ENCODE measurements around the gene WDR90. TPM values are rescaled to one million over a fixed set of nuclear protein-coding genes. Genes with fewer than 3 reads are reported as not detected.

The WDR90 gene
- total RNA-seq, 1 experiment from 2014 or later = 118 TPM

DNA sequence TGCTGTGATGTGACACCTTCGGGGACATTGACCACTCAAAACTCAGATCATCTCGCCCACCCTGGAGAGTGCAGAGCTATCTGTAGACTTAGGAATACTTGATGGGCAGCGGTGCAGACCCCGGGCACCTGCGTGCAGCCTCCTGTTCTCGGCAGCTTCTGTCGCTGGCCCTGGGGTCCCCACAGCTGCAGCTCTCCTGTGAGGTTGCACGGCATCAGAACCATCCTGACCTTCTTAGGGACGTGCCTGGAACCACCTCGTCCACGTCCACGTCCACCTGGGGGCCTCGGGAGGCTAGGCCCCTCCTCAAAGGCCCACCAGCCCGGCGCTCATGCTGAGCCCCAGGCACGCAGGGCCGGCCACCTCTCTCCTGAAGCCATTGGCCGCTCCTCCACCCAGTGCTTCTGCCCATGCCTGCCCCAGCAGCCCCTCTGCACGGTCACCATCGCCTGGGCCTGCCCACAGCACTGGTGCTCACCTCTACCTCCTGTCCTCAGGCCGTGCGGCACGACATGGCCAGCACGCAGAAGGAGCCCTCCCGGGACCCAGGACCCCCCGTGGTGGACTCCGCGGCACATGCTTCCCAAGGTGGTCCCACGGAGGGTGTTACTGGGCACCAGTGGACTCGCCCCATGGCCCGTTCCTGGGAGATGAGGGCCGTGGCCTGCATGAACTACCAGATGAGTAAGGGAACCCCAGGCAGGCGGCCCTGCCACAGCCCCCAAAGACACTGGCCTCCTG lies 20.7 kb upstream of the WDR90 start:
- H3K79me2 ChIP-seq (ENCODE audit: low read depth) = no peaks in the 10 kb centered on the region
- H3K4me3 ChIP-seq = no peak overlapping the region
- CTCF ChIA-PET = no interaction called here
- H2AFZ ChIP-seq = no peak overlapping the region
- H3K27me3 ChIP-seq (ENCODE audit: insufficient read depth, low read depth) = no peaks in the 10 kb centered on the region
- no peak overlapping the region for H3K4me2 ChIP-seq
- no peak overlapping the region for H3K27ac ChIP-seq
- TF ChIP-seq EZH2 (IDR thresholded peaks at IDR 0.05; ENCODE audit: low read depth) = no peak
- TF ChIP-seq, protein P1, sequence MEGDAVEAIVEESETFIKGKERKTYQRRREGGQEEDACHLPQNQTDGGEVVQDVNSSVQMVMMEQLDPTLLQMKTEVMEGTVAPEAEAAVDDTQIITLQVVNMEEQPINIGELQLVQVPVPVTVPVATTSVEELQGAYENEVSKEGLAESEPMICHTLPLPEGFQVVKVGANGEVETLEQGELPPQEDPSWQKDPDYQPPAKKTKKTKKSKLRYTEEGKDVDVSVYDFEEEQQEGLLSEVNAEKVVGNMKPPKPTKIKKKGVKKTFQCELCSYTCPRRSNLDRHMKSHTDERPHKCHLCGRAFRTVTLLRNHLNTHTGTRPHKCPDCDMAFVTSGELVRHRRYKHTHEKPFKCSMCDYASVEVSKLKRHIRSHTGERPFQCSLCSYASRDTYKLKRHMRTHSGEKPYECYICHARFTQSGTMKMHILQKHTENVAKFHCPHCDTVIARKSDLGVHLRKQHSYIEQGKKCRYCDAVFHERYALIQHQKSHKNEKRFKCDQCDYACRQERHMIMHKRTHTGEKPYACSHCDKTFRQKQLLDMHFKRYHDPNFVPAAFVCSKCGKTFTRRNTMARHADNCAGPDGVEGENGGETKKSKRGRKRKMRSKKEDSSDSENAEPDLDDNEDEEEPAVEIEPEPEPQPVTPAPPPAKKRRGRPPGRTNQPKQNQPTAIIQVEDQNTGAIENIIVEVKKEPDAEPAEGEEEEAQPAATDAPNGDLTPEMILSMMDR (conservative IDR thresholded peaks at IDR 0.05) = no peak
- H3K9me2 ChIP-seq (ENCODE audit: insufficient read depth) = no peaks in the 10 kb centered on the region
- POLR2A ChIA-PET (ENCODE audit: unreplicated experiment) = interaction anchor here (0.6 kb wide), 1 partner anchor 28 kb away, joined by 4 read pairs; no protein-coding TSS in a partner anchor
- H3K9me3 ChIP-seq (ENCODE audit: insufficient read depth, low read depth) = no peaks in the 10 kb centered on the region
- H4K20me1 ChIP-seq (ENCODE audit: insufficient read depth) = 0 out of 2 replicates have a peak, but pooled peaks cover 12% of the 10 kb centered on the region
- peaks cover 24% of the 10 kb centered on the region for H3K4me1 ChIP-seq (replicated peaks; ENCODE audit: insufficient read depth)
- DNase-seq = no peak
- intact Hi-C loops (cut with micrococcal nuclease; ENCODE audit: unreplicated experiment) = loop anchor here (5.0 kb wide), 1 partner anchor 39 kb away; the partner anchor contains the start of gene RHOT2
- no peaks in the 10 kb centered on the region for H3K36me3 ChIP-seq (ENCODE audit: low read depth)
- BruUV-seq (replicated peaks) = TSS peak; percentile 18
- peaks cover 38% of the 10 kb centered on the region; the same call in 1 of the 2 replicates for H3F3A ChIP-seq (ENCODE audit: insufficient read depth, low read depth)

DNA sequence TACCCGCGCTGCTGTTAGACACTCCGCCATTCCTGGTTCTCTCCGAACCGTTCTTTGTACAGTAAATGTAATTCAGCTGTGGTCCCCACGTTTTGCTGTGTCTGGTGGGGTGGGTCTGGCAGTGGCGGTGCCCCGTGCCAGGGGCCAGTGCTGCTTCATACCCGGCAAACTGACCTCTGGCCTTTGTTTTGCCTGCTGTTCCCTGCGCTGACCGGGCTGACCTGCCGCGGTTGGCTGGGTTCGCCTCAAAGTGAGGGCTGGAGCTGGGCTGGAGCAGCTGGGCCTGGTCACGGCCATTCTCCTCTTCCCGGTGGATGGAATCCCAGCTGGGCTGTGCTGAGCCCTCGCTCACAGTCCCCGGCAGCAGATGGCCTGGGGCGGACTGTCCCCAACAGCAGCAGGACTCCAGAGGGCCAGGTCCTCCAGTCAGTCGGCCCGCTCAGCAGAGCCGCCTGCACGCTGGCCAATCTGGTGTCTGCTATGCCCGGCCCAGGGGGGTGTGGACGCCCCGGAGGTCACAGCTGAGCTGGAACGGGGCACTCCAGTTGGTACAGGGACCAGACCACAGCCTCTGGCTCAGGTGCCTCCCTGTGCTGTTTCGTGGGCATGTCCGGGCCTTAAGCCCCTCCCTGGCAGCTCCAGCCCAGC lies 19.9 kb upstream of the WDR90 start:
- no peak overlapping the region for H3K27ac ChIP-seq

GRCh38 chr16:629833-630248 lies 19.3 kb upstream of the WDR90 start:
- DNase-seq = no peak
- Histone ChIP-seq H3K27me3 (ENCODE audit: insufficient read depth, low read depth) (no peaks in the 10 kb centered on the region), H3K4me3 (no peak overlapping the region), H3K9me2 (ENCODE audit: insufficient read depth) (no peaks in the 10 kb centered on the region), H3K9me3 (ENCODE audit: insufficient read depth, low read depth) (no peaks in the 10 kb centered on the region), H2AFZ (no peak overlapping the region), H3F3A (ENCODE audit: insufficient read depth, low read depth) (peaks cover 29% of the 10 kb centered on the region; the same call in 1 of the 2 replicates), H3K36me3 (ENCODE audit: low read depth) (no peaks in the 10 kb centered on the region), H3K27ac (no peak overlapping the region), H3K79me2 (ENCODE audit: low read depth) (peaks cover 8% of the 10 kb centered on the region), H4K20me1 (ENCODE audit: insufficient read depth) (0 out of 2 replicates have a peak, but pooled peaks cover 12% of the 10 kb centered on the region), H3K4me1 (replicated peaks; ENCODE audit: insufficient read depth) (peaks cover 26% of the 10 kb centered on the region), H3K4me2 (no peak overlapping the region)
- no TSS peak for BruUV-seq (replicated peaks)
- intact Hi-C loops (cut with micrococcal nuclease; ENCODE audit: unreplicated experiment) = loop anchor here (5.0 kb wide), 1 partner anchor 37 kb away; the partner anchor contains the start of gene RHOT2
- POLR2A ChIA-PET (ENCODE audit: unreplicated experiment) = no interaction called here
- CTCF ChIA-PET = no interaction called here
- TF ChIP-seq EZH2 (IDR thresholded peaks at IDR 0.05; ENCODE audit: low read depth) = no peak
- TF ChIP-seq, protein P1 (conservative IDR thresholded peaks at IDR 0.05) = no peak

More for the DNA sequence above, 19.9 kb upstream of the WDR90 start:
- BruUV-seq (replicated peaks) = no TSS peak
- Histone ChIP-seq H3K4me2 (no peak overlapping the region), H3K36me3 (ENCODE audit: low read depth) (no peaks in the 10 kb centered on the region), H3K79me2 (ENCODE audit: low read depth) (peaks cover 2% of the 10 kb centered on the region; the same call in 1 of the 2 replicates), H2AFZ (no peak overlapping the region), H3K9me3 (ENCODE audit: insufficient read depth, low read depth) (no peaks in the 10 kb centered on the region), H3K9me2 (ENCODE audit: insufficient read depth) (no peaks in the 10 kb centered on the region), H3F3A (ENCODE audit: insufficient read depth, low read depth) (peaks cover 34% of the 10 kb centered on the region; the same call in 1 of the 2 replicates), H3K4me1 (replicated peaks; ENCODE audit: insufficient read depth) (peaks cover 24% of the 10 kb centered on the region), H3K4me3 (no peak overlapping the region), H3K27me3 (ENCODE audit: insufficient read depth, low read depth) (no peaks in the 10 kb centered on the region), H4K20me1 (ENCODE audit: insufficient read depth) (0 out of 2 replicates have a peak, but pooled peaks cover 12% of the 10 kb centered on the region)
- TF ChIP-seq, protein P1 (conservative IDR thresholded peaks at IDR 0.05) = no peak
- TF ChIP-seq EZH2 (IDR thresholded peaks at IDR 0.05; ENCODE audit: low read depth) = no peak
- CTCF ChIA-PET = no interaction called here
- no peak for DNase-seq
- intact Hi-C loops (cut with micrococcal nuclease; ENCODE audit: unreplicated experiment) = loop anchor here (5.0 kb wide), 1 partner anchor 38 kb away; the partner anchor contains the start of gene RHOT2
- POLR2A ChIA-PET (ENCODE audit: unreplicated experiment) = no interaction called here
